A549 (cell line): ENCODE data around the gene TEX2. TPM values are rescaled to one million over a fixed set of nuclear protein-coding genes. Genes with fewer than 3 reads are reported as not detected.

Experiments
- ATAC-seq, 2 experiments: fragments of 200-7000 bp in 1 of 2; fragments of >200 bp in 1 of 2; cut with Nextera tagmentation in 1 of 2; cut with Tn5 transposase in 1 of 2; 3 replicates each; pipeline versions ENCODE4 v1.8.0 to v1.9.1; 2018 to 2020; ENCODE audit warnings: mild to moderate bottlenecking in 1 of 2, moderate library complexity in 1 of 2
- CTCF ChIA-PET: fragments of 300-600 bp; sonication (Branson Sonifier 250); formaldehyde crosslinking; extraction: SDS; loops from one replicate; lab custom pipeline; 2021; ENCODE audit warnings: antibody characterized with exemption, inconsistent platforms; lab: Yijun Ruan, JAX
- POLR2A ChIA-PET: fragments of 350-600 bp; formaldehyde crosslinking; extraction: SDS; loops from one replicate; lab custom pipeline; 2021; ENCODE audit warnings: antibody characterized with exemption, inconsistent platforms; lab: Yijun Ruan, JAX
- DNase-seq, 2 experiments: peaks; one replicate each; pipeline versions ENCODE4 v3.0.0 to v3.0.0-alpha.2; 2011 to 2016; ENCODE audit warnings: low read depth in 1 of 2, low spot score in 1 of 2
- FAIRE-seq: peaks from 2 replicates; lab custom pipeline; 2011; peaks lifted over from hg19 to GRCh38; lab: Jason Lieb, UNC
- H3K27ac ChIP-seq, 2 experiments: fragments of >200 bp; sonication (Bioruptor Twin); formaldehyde crosslinking; 3 replicates each; pipeline ENCODE4 v1.5.1; 2016 to 2017
- H3K4me1 ChIP-seq: fragments of >200 bp; sonication (Bioruptor Twin); formaldehyde crosslinking; 3 replicates; pipeline ENCODE4 v1.6.1; 2016
- H3K4me2 ChIP-seq: fragments of >200 bp; sonication (Bioruptor Twin); formaldehyde crosslinking; 3 replicates; pipeline ENCODE4 v1.6.1; 2016
- H3K4me3 ChIP-seq: fragments of >200 bp; sonication (Bioruptor Twin); formaldehyde crosslinking; 3 replicates; pipeline ENCODE4 v1.5.1; 2016
- H3K9me3 ChIP-seq: fragments of >200 bp; sonication (Bioruptor Twin); formaldehyde crosslinking; 3 replicates; pipeline ENCODE4 v1.6.1; 2016
- BCL3 ChIP-seq: fragments of >200 bp; sonication (Bioruptor Twin); formaldehyde crosslinking; IDR thresholded peaks from 3 replicates; pipeline ENCODE4 v1.6.1; 2016
- CBX2 ChIP-seq: fragments of 200-600 bp; sonication (generic); IDR thresholded peaks from 2 replicates; pipeline ENCODE4 v1.6.1; 2016; ENCODE audit warnings: low read depth, mild to moderate bottlenecking, borderline replicate concordance
- CEBPB ChIP-seq, 2 experiments: fragments of >200 bp in 1 of 2; sonication (Bioruptor Twin) in 1 of 2; formaldehyde crosslinking in 1 of 2; IDR thresholded peaks; 2 replicates each; pipeline ENCODE4 v1.6.1; 2012 to 2016
- CHD4 ChIP-seq: fragments of 200-600 bp; sonication (generic); IDR thresholded peaks from 2 replicates; pipeline ENCODE4 v1.6.1; 2016; ENCODE audit warnings: antibody characterized with exemption, mild to moderate bottlenecking, borderline replicate concordance
- E2F6 ChIP-seq: IDR thresholded peaks from 2 replicates; pipeline ENCODE4 v1.6.1; 2012; ENCODE audit warnings: low read depth, borderline replicate concordance
- FOSB ChIP-seq: fragments of 250-450 bp; sonication (Bioruptor Pico); IDR thresholded peaks from 2 replicates; pipeline ENCODE4 v1.5.0; 2020; ENCODE audit warnings: mild to moderate bottlenecking, moderate library complexity
- GATA3 ChIP-seq: IDR thresholded peaks from 2 replicates; pipeline ENCODE4 v1.6.1; 2012; ENCODE audit warnings: borderline replicate concordance
- HES2 ChIP-seq: fragments of >200 bp; sonication (Bioruptor Twin); formaldehyde crosslinking; IDR thresholded peaks from 2 replicates; pipeline ENCODE4 v1.6.1; 2016
- MAX ChIP-seq: IDR thresholded peaks from 2 replicates; pipeline ENCODE4 v1.6.1; 2012
- MYC ChIP-seq: IDR thresholded peaks from 2 replicates; pipeline ENCODE4 v1.6.1; 2012; ENCODE audit warnings: mild to moderate bottlenecking, inconsistent platforms, low read length, improper control_type of control experiment, borderline replicate concordance
- NFE2L2 ChIP-seq: fragments of 150-350 bp; conservative IDR thresholded peaks from 2 replicates; pipeline ENCODE4 v1.6.1; 2014; ENCODE audit warnings: low read length
- NR3C1 ChIP-seq: fragments of >200 bp; sonication (Bioruptor Twin); formaldehyde crosslinking; IDR thresholded peaks from 3 replicates; pipeline ENCODE4 v1.6.1; 2017
- POLR2AphosphoS2 ChIP-seq: conservative IDR thresholded peaks from 2 replicates; pipeline ENCODE4 v1.6.1; 2012; ENCODE audit warnings: low read length, improper control_type of control experiment, inconsistent platforms
- RFX5 ChIP-seq: fragments of 450-650 bp; IDR thresholded peaks from 2 replicates; pipeline ENCODE4 v1.7.1; 2014; ENCODE audit warnings: antibody characterized with exemption, mild to moderate bottlenecking, moderate library complexity
- SREBF2 ChIP-seq: fragments of 450-650 bp; IDR thresholded peaks from 2 replicates; pipeline ENCODE4 v1.6.1; 2014; ENCODE audit warnings: mild to moderate bottlenecking, moderate library complexity
- TFCP2L1 ChIP-seq: fragments of 250-450 bp; sonication (Bioruptor Pico); IDR thresholded peaks from 2 replicates; pipeline ENCODE4 v1.5.0; 2021; ENCODE audit warnings: mild to moderate bottlenecking
- TP53 ChIP-seq: fragments of 250-450 bp; sonication (Bioruptor Pico); IDR thresholded peaks from 2 replicates; pipeline ENCODE4 v1.5.0; 2021; ENCODE audit warnings: mild to moderate bottlenecking, moderate library complexity
- ZNF302 ChIP-seq: fragments of 250-450 bp; sonication (Bioruptor Pico); IDR thresholded peaks from 2 replicates; pipeline ENCODE4 v1.9.0; 2021; ENCODE audit warnings: inconsistent platforms, mild to moderate bottlenecking, moderate library complexity
- ZSCAN20 ChIP-seq: fragments of 250-450 bp; sonication (Bioruptor Pico); IDR thresholded peaks from 2 replicates; pipeline ENCODE4 v1.8.0; 2022; ENCODE audit warnings: mild to moderate bottlenecking, moderate library complexity
- WGBS: methylation state at CpG from one replicate; pipeline ENCODE4 v1.1.6; 2017; ENCODE audit errors: missing lambda C conversion rate; 5-methylcytosine and 5-hydroxymethylcytosine counted together
- polyA plus RNA-seq, 4 experiments: library from polyadenylated mRNA; depleted of rRNA in 3 of 4; stranded (reverse); fragments of >200 nt; fragmentation: RNase III in 1 of 4; extraction: RNeasy Plus Mini Kit Qiagen cat#74134 plus additional on column Dnase treatment in 1 of 4; gene quantifications; 2 replicates in 3 of 4; 3 replicates in 1 of 4; pipeline ENCODE4 v1.2.3, GENCODE V29; 2011 to 2017
- TF ChIP-seq, protein P1 (sequence below): fragments of 200-600 bp; sonication (generic); IDR thresholded peaks from 2 replicates; pipeline ENCODE4 v1.6.1; 2016; ENCODE audit warnings: antibody characterized with exemption, mild to moderate bottlenecking, moderate library complexity
- TF ChIP-seq, protein P2 (sequence below): fragments of 250-450 bp; sonication (Bioruptor Pico); IDR thresholded peaks from 2 replicates; pipeline ENCODE4 v1.5.0; 2020; ENCODE audit warnings: low read depth, mild to moderate bottlenecking, moderate library complexity

Gene TEX2
- polyA plus RNA-seq, 2 of the 4 experiments (the other 2 are of a cell fraction) = 9.3 to 16.2 TPM

DNA sequence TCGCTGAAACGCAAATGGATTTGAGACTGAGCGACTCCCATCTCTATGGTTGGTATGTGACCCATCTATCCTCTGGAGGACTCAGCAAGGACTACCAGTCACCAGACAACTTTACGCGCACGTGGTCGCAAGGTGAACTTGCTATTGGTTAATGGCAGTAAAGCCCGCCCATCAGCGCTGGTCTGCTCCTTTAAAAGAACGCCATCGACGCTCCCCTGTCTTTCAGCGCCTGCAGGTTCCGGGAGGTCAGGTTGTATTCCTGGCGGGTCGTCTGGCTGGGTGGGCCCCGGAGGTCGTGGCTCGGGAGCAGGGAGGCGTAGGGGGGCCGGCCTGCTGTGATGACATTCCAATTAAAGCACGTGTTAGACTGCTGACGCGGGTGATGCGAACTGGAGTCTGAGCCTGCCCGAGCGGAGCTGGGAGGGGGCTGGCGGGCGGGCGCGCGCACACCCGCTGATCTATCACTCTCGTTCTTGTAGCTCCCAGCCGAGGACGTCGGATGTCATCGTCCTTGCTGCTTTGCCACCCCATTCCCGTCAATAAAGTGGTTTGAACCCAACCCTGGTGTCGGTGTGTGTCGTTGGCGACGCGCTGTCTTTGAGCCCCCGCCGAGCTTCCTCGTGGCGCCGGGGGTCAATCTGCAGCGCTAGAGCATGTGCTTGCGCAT lies 117.2 kb downstream of the TEX2 start (continued):
- TF ChIP-seq E2F6 (peak; percentile 78), CBX2 (peak; percentile 53; the same call in 1 of the 2 replicates), POLR2AphosphoS2 (no peak), MAX (peak; percentile 98), FOSB (CRISPR knock-in tag) (no peak; the same call in none of the 2 replicates), BCL3 (peak; percentile 100), CEBPB (IDR thresholded peaks at IDR 0.05) (no peak), MYC (peak; percentile 91), ZSCAN20 (CRISPR knock-in tag) (no peak), NFE2L2 (no peak; the same call in 1 of the 2 replicates), NR3C1 (no peak), SREBF2 (no peak), HES2 (no peak), ZNF302 (CRISPR knock-in tag) (no peak), CHD4 (no peak), TFCP2L1 (CRISPR knock-in tag) (peak; percentile 89), RFX5 (0 out of 2 replicates have a peak, but pooled peaks have one; percentile 19), TP53 (CRISPR knock-in tag) (peak; percentile 85; the same call in 1 of the 2 replicates)
- TF ChIP-seq, protein P1, sequence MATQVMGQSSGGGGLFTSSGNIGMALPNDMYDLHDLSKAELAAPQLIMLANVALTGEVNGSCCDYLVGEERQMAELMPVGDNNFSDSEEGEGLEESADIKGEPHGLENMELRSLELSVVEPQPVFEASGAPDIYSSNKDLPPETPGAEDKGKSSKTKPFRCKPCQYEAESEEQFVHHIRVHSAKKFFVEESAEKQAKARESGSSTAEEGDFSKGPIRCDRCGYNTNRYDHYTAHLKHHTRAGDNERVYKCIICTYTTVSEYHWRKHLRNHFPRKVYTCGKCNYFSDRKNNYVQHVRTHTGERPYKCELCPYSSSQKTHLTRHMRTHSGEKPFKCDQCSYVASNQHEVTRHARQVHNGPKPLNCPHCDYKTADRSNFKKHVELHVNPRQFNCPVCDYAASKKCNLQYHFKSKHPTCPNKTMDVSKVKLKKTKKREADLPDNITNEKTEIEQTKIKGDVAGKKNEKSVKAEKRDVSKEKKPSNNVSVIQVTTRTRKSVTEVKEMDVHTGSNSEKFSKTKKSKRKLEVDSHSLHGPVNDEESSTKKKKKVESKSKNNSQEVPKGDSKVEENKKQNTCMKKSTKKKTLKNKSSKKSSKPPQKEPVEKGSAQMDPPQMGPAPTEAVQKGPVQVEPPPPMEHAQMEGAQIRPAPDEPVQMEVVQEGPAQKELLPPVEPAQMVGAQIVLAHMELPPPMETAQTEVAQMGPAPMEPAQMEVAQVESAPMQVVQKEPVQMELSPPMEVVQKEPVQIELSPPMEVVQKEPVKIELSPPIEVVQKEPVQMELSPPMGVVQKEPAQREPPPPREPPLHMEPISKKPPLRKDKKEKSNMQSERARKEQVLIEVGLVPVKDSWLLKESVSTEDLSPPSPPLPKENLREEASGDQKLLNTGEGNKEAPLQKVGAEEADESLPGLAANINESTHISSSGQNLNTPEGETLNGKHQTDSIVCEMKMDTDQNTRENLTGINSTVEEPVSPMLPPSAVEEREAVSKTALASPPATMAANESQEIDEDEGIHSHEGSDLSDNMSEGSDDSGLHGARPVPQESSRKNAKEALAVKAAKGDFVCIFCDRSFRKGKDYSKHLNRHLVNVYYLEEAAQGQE = peak; percentile 65; the same call in 1 of the 2 replicates
- TF ChIP-seq, protein P2, sequence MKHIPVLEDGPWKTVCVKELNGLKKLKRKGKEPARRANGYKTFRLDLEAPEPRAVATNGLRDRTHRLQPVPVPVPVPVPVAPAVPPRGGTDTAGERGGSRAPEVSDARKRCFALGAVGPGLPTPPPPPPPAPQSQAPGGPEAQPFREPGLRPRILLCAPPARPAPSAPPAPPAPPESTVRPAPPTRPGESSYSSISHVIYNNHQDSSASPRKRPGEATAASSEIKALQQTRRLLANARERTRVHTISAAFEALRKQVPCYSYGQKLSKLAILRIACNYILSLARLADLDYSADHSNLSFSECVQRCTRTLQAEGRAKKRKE (CRISPR knock-in tag) = peak; percentile 10; the same call in 1 of the 2 replicates
- TF ChIP-seq, all 56 proteins: peak for 19

- peak overlapping the region; percentile 74 to 82 for H3K27ac ChIP-seq
- ATAC-seq = no peak; a peak in 1 of 6 replicates
- peak overlapping the region; percentile 96 for H3K4me2 ChIP-seq
- 0 out of 2 replicates have a peak, but pooled peaks have one; percentile 2 for TF ChIP-seq GATA3
- no peak for TF ChIP-seq RFX5
- TF ChIP-seq, all 56 proteins: peak for 1
- Histone ChIP-seq H3K4me1 (peaks cover 23% of the 10 kb centered on the region; the same call in 2 of the 3 replicates), H3K4me3 (peak overlapping the region; percentile 73), H3K9me3 (no peaks in the 10 kb centered on the region)
- no peak for DNase-seq
- 1% methylated on average over 15 of the region's 15 CpGs for WGBS
- POLR2A ChIA-PET = interaction anchor here (0.6 to 2.8 kb wide), 61 partner anchors 9 to 610 kb away, joined by 3 to 40 read pairs (median 4); partner anchors contain the start of genes CCDC47, CEP95, DDX42 and ERN1
- FAIRE-seq = no peak
- CTCF ChIA-PET = interaction anchor here (0.8 to 9.5 kb wide), 6 partner anchors 13 to 139 kb away, joined by 3 to 105 read pairs (median 6); partner anchors contain the start of genes ERN1 and ICAM2
These were observed 117.7 kb downstream of the TEX2 start for GRCh38 chr17:64145375-64145750.
